GM19025 (cell line): ENCODE data around the gene THAP6.
A peak's percentile ranks its signal among the peaks of the same experiment; 100 is the strongest.
"Not testable (repeated sequence)": the region's sequence is repeated elsewhere in the genome, so short reads cannot be mapped to it uniquely, and the experiment has no call there.

ENCODE experiments used
- ATAC-seq: cut with Tn5 transposase; IDR thresholded peaks from one replicate; pipeline ENCODE4 v1.9.1; 2021; ENCODE audit warnings: mild to moderate bottlenecking, low read depth, moderate library complexity; ENCODE audit not compliant: unreplicated experiment

THAP6 gene

DNA sequence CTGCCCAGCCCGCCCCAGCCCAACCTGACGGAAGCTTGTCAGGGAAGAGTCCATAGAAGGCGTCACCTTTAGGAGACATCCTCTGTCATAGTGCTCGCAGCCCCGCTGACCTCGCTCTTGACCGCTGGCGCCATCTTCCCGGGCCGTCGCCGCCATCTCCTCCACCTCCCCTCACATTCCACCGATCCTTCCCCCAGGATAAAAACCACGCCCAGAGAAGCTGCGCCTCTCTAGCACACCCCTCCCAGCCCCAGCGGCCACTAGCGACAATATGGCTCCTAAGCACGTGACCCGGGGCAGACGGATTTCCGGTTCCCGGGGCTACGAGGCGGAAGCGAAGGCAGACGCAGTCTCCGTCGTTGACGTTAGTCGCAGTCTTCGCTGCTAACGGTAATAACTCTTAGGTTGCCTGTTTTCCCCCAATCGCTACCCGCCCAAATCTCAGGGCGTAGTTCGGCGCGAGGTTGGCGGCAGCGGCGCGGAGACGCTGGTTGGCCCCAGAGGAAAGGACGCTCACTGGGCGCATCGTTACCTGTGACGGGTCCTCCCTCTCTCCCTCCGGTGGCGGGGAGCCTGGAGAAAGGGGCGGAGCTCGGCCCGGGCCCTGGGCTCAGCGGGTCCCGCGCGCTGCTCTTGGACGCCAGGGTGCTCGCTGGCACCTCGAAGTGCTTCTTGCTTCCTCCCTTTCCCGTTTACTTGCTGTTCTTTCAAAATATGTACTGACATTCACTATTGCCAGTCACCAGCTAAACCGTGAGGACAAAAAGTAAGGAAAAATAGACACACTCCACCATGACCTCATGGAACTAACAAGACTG lies at the start of gene THAP6, which contains the start of gene RCHY1:
Gene THAP6 (plus strand): TSS at position 343 of the 818 bp plus-strand sequence. CDS start 980 bp downstream, outside the sequence.
Gene RCHY1 (minus strand): TSS at position 273 of the 818 bp plus-strand sequence. CDS start 117 bp downstream, at position 156.
- ATAC-seq: peak; percentile 94

DNA sequence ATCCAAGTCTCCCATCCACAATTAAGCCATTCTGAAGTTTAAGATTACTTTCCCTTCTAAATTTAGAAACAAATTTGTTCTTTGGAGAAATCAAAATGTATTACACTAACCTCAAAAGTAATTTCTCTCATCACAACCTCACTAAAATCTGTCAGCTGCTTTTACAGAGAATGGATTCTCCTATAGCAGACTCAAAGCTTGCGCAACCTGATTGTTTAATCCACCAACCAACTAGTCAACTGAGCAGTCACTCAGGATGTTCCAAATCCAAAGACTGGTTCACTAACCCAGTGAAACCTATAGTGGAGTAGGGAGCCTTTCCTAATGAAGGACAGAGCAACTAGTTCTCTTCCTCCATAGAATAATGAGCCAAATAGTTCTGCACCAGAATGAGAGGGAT lies 44.4 kb upstream of the THAP6 start:
- no peak for ATAC-seq

DNA sequence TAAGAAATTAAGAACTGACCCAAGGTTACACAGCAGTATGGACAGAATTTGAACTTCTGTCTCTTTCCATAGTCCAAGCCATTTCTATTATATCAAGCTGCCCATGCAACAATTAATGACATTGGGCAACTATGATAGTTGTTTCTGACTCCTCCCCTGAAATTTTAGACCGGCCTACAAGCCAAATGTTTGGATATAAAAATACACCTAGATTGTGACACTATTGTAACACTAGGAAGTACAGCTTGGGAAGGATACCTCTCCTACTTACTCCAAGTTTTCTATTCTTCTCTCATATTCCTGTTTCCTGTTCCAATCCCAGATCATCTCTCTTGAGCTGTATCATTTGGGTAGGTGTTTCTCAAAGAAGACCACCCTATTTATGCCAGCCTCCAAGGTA lies 43.5 kb upstream of the THAP6 start:
- no peak for ATAC-seq

GRCh38 chr4:75477201-75477600 lies 37.1 kb upstream of the THAP6 start:
- no peak for ATAC-seq

GRCh38 chr4:75484190-75484589 lies 30.1 kb upstream of the THAP6 start:
- ATAC-seq: no peak

GRCh38 chr4:75490155-75490554 lies 24.1 kb upstream of the THAP6 start:
- ATAC-seq: no peak

- no peak for ATAC-seq
These were observed 19.7 kb upstream of the THAP6 start for GRCh38 chr4:75494563-75494962.

GRCh38 chr4:75495476-75495875 lies 18.8 kb upstream of the THAP6 start:
- no peak for ATAC-seq

DNA sequence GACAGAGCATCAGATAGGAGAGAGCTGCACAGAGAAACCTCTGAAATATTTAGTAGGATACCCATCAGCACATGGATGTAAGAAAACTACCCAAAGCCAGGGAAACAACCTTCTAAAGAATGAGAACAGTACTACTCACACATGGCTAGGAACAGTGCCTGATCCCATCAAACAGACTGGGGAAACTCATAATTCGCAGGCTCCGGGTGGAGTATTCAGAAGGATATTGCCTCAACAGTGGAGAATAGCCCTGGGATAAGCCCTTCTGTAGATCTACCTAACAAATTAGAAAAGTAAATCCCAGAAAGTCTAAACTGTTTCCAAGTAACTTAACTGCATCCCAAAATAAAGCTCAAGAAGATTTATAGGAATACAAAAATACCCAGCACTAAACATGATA lies 17.9 kb upstream of the THAP6 start:
- no peak for ATAC-seq

DNA sequence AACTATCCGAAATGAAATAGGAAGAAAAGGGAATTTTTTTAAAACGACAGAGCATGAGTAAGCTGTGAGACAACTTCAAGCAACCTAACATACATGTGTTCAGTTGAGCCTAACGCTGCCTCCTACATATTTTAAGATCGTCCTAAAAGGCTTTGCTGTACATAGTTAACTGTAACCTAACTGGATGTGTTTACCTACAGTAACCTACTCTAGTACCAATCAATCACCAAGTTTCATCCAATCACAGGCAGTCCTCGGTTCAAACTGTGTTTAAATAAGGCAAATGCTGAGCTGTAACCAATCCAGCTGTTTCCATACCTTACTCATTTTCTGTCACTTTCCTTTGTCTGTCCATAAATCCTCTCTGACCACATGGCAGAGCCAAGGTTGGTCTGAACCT lies 17.1 kb upstream of the THAP6 start:
- no peak for ATAC-seq

DNA sequence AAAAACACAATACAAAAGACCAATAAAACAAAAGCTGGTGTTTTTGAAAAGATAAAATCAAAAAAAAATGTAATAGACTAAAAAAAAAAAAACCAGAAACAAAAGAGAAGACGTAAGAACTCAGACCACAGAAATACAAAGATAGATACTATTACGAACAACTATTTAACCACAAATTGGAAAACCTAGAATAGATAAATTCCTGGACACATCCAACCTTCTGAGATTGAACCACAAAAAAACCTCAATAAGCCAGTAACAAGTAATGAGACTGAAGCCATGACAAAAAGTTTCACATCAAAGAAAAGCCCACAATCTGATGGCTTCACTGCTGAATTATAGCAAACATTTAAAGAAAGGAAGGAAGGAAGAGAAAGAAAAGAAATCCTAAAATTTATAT lies 16.2 kb upstream of the THAP6 start:
- ATAC-seq: no peak

- no peak for ATAC-seq
These were observed 14.4 kb upstream of the THAP6 start for GRCh38 chr4:75499900-75500299.

DNA sequence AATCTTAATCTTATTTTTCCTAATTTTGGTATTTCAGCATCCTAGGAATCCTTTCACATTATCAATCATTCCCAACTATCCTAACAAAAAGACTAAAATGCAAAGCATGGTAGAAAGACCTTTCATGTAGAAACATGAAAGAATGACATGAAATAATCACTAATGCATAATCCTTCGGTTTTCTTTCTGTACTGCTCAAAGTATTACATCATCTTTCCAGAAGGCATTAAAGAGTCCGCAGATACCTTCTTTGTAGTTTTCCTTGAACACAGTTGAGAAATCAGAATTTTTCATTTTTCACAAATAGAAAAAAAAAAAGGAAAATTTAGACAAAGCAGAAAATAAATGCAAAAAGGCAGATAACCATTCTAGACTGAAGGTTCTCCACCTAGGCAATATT lies 11.6 kb upstream of the THAP6 start:
- ATAC-seq: no peak

DNA sequence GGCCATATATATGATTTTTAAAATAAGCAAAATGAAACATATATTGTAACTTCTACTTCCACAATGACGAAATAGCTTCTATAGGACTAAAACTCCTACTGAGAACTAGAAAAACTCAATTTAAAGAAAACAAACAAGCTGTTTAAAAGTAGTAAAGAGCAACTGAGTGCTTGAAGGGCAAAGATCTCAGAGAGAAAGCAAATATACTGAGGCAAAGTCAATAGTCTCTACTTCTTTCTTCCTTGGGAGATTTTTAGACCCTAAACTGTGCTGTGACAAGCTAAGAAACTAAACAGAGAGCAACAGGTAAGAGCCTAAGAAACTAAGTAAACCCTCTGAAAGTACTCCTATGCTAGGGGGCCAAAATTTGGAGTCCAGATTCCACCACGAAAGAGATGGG lies 8.6 kb upstream of the THAP6 start:
- ATAC-seq: no peak

DNA sequence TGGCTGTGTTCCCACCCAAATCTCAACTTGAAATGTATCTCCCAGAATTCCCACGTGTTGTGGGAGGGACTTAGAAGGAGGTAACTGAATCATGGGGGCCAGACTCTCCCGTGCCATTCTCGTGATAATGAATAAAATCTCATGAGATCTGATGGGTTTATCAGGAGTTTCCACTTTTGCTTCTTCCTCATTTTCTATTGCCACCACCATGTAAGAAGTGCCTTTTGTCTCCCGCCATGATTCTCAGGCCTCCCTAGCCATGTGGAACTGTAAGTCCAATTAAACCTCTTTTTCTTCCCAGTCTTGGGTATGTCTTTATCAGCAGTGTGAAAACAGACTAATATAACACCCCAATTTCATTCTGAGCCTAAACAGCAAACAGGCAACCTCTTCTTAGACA lies 4.7 kb upstream of the THAP6 start:
- not testable (repeated sequence) for ATAC-seq

DNA sequence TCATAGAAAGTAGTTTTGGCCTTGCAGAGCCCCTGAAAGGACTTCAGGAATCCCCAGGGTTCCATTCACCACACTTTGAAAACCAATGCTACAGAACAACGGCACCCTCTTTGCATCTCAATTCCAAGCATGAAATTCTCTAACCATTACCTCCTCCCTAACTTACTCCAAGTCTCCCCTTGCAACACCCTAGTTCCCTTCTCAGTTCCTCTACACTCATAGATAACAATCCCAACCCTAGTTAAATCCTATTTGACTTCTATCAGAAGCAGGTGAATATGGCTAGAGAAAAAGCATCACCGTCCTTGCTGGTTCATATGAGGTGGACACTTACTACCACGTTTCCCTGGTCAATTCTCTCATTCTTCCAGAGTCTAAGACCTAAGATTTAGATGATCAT lies 2.4 kb upstream of the THAP6 start:
- ATAC-seq: no peak

DNA sequence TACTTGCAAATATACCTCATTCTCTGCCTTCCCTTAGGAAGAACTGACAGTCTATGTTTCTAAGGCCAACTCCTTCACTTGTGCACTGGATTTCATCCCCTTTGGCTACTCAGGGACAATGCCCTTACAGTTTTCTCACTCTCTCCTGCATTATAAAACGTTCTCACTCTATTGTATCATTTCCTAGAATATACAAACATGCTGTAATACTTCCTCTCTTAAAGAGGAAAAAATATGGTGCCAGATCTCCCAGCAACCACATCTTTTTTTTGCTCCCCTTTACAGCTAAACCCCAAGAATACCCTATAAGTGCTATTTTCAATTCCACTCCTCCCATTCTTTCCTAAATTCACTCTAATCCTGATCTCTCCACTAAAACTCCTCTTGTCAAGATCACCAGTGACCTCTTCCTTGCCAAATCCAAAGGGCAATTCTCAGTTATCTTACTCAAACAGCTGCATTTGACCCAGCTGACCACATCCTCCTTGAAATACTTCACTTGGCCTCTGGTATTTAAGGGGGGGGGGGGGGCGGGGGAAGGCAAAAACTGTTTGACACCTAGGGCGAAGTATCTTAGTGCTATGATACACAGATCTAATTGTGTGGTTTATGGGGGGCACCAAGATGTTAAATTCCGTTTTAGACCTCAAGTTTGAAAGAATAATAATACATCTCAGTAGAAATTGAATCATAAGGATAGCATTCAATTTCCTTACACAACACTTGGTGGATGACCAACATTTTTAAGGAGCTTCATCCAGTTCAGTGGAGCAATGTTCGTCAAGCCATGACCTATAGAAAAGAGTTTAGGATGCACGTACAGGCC lies 1.7 kb upstream of the THAP6 start:
- ATAC-seq: no peak

- ATAC-seq: no peak
These were observed 645 bp upstream of the THAP6 start for GRCh38 chr4:75513526-75514130.

- no peak for ATAC-seq
These were observed 808 bp downstream of the THAP6 start for GRCh38 chr4:75514949-75515612.

- ATAC-seq: no peak
These were observed 1.9 kb downstream of the THAP6 start for GRCh38 chr4:75516144-75516543.

DNA sequence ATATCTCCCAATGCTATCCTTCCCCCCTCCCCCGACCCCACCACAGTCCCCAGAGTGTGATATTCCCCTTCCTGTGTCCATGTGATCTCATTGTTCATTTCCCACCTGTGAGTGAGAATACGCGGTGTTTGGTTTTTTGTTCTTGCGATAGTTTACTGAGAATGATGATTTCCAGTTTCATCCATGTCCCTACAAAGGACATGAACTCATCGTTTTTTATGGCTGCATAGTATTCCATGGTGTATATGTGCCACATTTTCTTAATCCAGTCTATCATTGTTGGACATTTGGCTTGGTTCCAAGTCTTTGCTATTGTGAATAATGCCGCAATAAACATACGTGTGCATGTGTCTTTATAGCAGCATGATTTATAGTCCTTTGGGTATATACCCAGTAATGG lies 5.2 kb downstream of the THAP6 start:
- not testable (repeated sequence) for ATAC-seq
